OCI-LY3 (cell line): ENCODE data around the gene ABTB2.

ENCODE experiments used
- EZH2phosphoT487 ChIP-seq: fragments of 200-600 bp; shearing (Covaris generic); IDR thresholded peaks from 2 replicates; pipeline ENCODE4 v1.6.1; 2018; ENCODE audit warnings: antibody characterized with exemption, mixed run types, low read depth
- TF ChIP-seq, protein P1 (sequence below): fragments of 200-600, 300-600 bp; sonication (generic); IDR thresholded peaks from 2 replicates; pipeline ENCODE4 v1.5.1; 2014; ENCODE audit warnings: antibody characterized with exemption, low read length, low read depth

DNA sequence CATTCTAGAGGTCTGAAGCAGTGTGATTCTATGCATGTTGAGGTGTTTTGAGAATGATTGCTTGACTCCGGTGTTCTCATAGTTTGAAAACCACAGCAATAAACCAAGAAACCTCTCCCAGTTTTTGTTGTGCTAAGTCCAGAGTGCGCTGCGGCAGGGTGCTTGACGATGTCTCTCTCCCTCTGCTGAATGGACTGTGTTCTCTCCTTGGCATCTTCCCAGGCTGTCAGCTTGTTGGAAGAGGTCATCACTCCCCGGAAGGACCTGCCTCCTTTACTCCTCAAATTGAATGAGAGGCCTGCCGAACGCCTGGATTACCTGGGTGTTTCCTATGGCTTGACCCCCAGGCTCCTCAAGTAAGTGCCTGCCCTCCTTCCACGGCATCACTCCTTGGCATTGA, 221.4 kb downstream of the ABTB2 start:
- TF ChIP-seq, protein P1, sequence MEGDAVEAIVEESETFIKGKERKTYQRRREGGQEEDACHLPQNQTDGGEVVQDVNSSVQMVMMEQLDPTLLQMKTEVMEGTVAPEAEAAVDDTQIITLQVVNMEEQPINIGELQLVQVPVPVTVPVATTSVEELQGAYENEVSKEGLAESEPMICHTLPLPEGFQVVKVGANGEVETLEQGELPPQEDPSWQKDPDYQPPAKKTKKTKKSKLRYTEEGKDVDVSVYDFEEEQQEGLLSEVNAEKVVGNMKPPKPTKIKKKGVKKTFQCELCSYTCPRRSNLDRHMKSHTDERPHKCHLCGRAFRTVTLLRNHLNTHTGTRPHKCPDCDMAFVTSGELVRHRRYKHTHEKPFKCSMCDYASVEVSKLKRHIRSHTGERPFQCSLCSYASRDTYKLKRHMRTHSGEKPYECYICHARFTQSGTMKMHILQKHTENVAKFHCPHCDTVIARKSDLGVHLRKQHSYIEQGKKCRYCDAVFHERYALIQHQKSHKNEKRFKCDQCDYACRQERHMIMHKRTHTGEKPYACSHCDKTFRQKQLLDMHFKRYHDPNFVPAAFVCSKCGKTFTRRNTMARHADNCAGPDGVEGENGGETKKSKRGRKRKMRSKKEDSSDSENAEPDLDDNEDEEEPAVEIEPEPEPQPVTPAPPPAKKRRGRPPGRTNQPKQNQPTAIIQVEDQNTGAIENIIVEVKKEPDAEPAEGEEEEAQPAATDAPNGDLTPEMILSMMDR: no peak
- TF ChIP-seq EZH2phosphoT487: no peak
